Dermis blood vessel endothelial cell (primary cell): ENCODE results near the gene RSBN1. TPM values are rescaled to one million over a fixed set of nuclear protein-coding genes. Genes with fewer than 3 reads are reported as not detected.

Experiments used
- DNase-seq: peaks from one replicate; pipeline ENCODE4 v3.0.0; 2010
- total RNA-seq: library from RNA; depleted of rRNA; stranded (reverse); fragments of >200 nt; gene quantifications from 2 replicates; pipeline ENCODE4 v1.2.3, GENCODE V29; 2014

Gene RSBN1
- total RNA-seq, 1 donor from 2014 or later = 18.4 TPM

GRCh38 chr1:113811156-113811887 lies 954 bp downstream of the RSBN1 start:
- DNase-seq = peak; percentile 44

- peak; percentile 56 for DNase-seq
These were observed 2.3 kb downstream of the RSBN1 start for GRCh38 chr1:113809670-113810602.

GRCh38 chr1:113808450-113809195 lies 3.7 kb downstream of the RSBN1 start:
- peak; percentile 10 for DNase-seq

- DNase-seq = no peak
These were observed 6.6 kb downstream of the RSBN1 start for GRCh38 chr1:113805639-113806038.

GRCh38 chr1:113805256-113805531 lies 7.1 kb downstream of the RSBN1 start:
- no peak for DNase-seq

GRCh38 chr1:113804421-113805255 lies 7.6 kb downstream of the RSBN1 start:
- DNase-seq = peak; percentile 43

GRCh38 chr1:113802367-113803007 lies 9.8 kb downstream of the RSBN1 start:
- DNase-seq = no peak

GRCh38 chr1:113800487-113800886 lies 11.8 kb downstream of the RSBN1 start:
- no peak for DNase-seq

- no peak for DNase-seq
These were observed 14.8 kb downstream of the RSBN1 start for GRCh38 chr1:113797472-113797871.

GRCh38 chr1:113793878-113794834 lies 18.1 kb downstream of the RSBN1 start:
- DNase-seq = no peak

- no peak for DNase-seq
These were observed 19.3 kb downstream of the RSBN1 start for GRCh38 chr1:113792986-113793385.

- DNase-seq = no peak
These were observed 19.8 kb downstream of the RSBN1 start for GRCh38 chr1:113792471-113792870.

- DNase-seq = no peak
These were observed 23.5 kb downstream of the RSBN1 start for GRCh38 chr1:113788802-113789201.

- no peak for DNase-seq
These were observed 24.6 kb downstream of the RSBN1 start for GRCh38 chr1:113787663-113788062.

- DNase-seq = no peak
These were observed 26.2 kb downstream of the RSBN1 start for GRCh38 chr1:113786069-113786468.

- DNase-seq = no peak
These were observed 28.0 kb downstream of the RSBN1 start for GRCh38 chr1:113784104-113784779.

- peak; percentile 35 for DNase-seq
These were observed 28.8 kb downstream of the RSBN1 start for GRCh38 chr1:113783254-113784103.

GRCh38 chr1:113782406-113782805 lies 29.9 kb downstream of the RSBN1 start:
- no peak for DNase-seq
